SK-N-SH (cell line): ENCODE data around the gene TUBA1A. TPM values are rescaled to one million over a fixed set of nuclear protein-coding genes. Genes with fewer than 3 reads are reported as not detected.

Experiments
- CTCF ChIA-PET: fragments of 300-600, 350-600 bp; formaldehyde crosslinking; extraction: SDS; loops from one replicate; lab custom pipeline; 2021; lab: Yijun Ruan, JAX
- POLR2A ChIA-PET: fragments of 350-600 bp; sonication (Branson Sonifier 250); formaldehyde crosslinking; extraction: SDS; loops from one replicate; lab custom pipeline; 2020; ENCODE audit warnings: antibody characterized with exemption, inconsistent platforms; lab: Yijun Ruan, JAX
- DNase-seq: peaks from one replicate; pipeline ENCODE4 v3.0.0; 2012
- H2AFZ ChIP-seq: fragments of 200-600 bp; sonication (generic); 2 replicates; pipeline ENCODE4 v1.8.1; 2016; ENCODE audit warnings: antibody characterized with exemption, mild to moderate bottlenecking, low read depth
- H3F3A ChIP-seq: fragments of 200-600 bp; sonication (generic); replicated peaks from 2 replicates; pipeline ENCODE3; 2016; ENCODE audit warnings: antibody characterized with exemption, mild to moderate bottlenecking; ENCODE audit not compliant: insufficient read depth
- H3K27ac ChIP-seq, 2 experiments: fragments of 200-500 bp in 1 of 2; fragments of 200-600 bp in 1 of 2; sonication (Bioruptor generic) in 1 of 2; sonication (generic), shearing (Covaris generic) in 1 of 2; 2 replicates each; pipeline versions ENCODE4 v1.5.1 to v1.6.1; 2014 to 2016; ENCODE audit warnings: low read depth in 2 of 2, inconsistent platforms in 1 of 2, low read length in 1 of 2, mild to moderate bottlenecking in 1 of 2, mixed read lengths in 1 of 2
- H3K27me3 ChIP-seq: fragments of 200-600 bp; sonication (generic), shearing (Covaris generic); 2 replicates; pipeline ENCODE4 v1.6.1; 2016; ENCODE audit warnings: mixed run types; ENCODE audit not compliant: insufficient read depth
- H3K36me3 ChIP-seq, 2 experiments: fragments of 200-500 bp in 1 of 2; fragments of 200-600 bp in 1 of 2; sonication (Bioruptor generic) in 1 of 2; sonication (generic) in 1 of 2; replicated peaks in 1 of 2; 2 replicates each; pipeline versions ENCODE3 to v1.5.1; 2014 to 2016; ENCODE audit warnings: low read length in 1 of 2, mild to moderate bottlenecking in 1 of 2; ENCODE audit not compliant: insufficient read depth in 2 of 2, control insufficient read depth in 1 of 2
- H3K4me1 ChIP-seq, 2 experiments: fragments of 200-500 bp in 1 of 2; fragments of 200-600 bp in 1 of 2; sonication (Bioruptor generic) in 1 of 2; sonication (generic), shearing (Covaris generic) in 1 of 2; 2 replicates each; pipeline versions ENCODE4 v1.5.1 to v1.6.1; 2014 to 2016; ENCODE audit warnings: low read depth in 1 of 2, low read length in 1 of 2, mixed run types in 1 of 2; ENCODE audit not compliant: insufficient read depth in 2 of 2, control insufficient read depth in 1 of 2
- H3K4me2 ChIP-seq: fragments of 200-600 bp; sonication (generic), shearing (Covaris generic); 2 replicates; pipeline ENCODE4 v1.6.1; 2017; ENCODE audit warnings: mixed run types
- H3K4me3 ChIP-seq, 2 experiments: fragments of 200-500 bp in 1 of 2; fragments of 200-600 bp in 1 of 2; sonication (Bioruptor generic) in 1 of 2; sonication (generic), shearing (Covaris generic) in 1 of 2; 2 replicates each; pipeline versions ENCODE4 v1.5.1 to v1.8.1; 2014 to 2016; ENCODE audit warnings: low read depth in 2 of 2, inconsistent platforms in 1 of 2, low read length in 1 of 2, mild to moderate bottlenecking in 1 of 2, mixed read lengths in 1 of 2, moderate library complexity in 1 of 2
- H3K79me2 ChIP-seq: fragments of 200-600 bp; sonication (generic); 2 replicates; pipeline ENCODE4 v1.8.1; 2017; ENCODE audit warnings: mild to moderate bottlenecking; ENCODE audit not compliant: insufficient read depth
- H3K9ac ChIP-seq: fragments of 200-600 bp; sonication (generic); 2 replicates; pipeline ENCODE4 v1.6.1; 2017; ENCODE audit warnings: mixed run types
- H3K9me2 ChIP-seq: fragments of 200-600 bp; sonication (generic); 2 replicates; pipeline ENCODE4 v1.6.1; 2017; ENCODE audit warnings: mixed run types
- H3K9me3 ChIP-seq: fragments of 200-600 bp; sonication (generic); 2 replicates; pipeline ENCODE4 v1.6.1; 2017; ENCODE audit warnings: mixed run types, mild to moderate bottlenecking, moderate library complexity
- H4K20me1 ChIP-seq: fragments of 200-600 bp; sonication (generic); 2 replicates; pipeline ENCODE4 v1.6.1; 2017; ENCODE audit warnings: mild to moderate bottlenecking, mixed run types; ENCODE audit not compliant: insufficient read depth
- CTCF ChIP-seq: fragments of 200-600 bp; sonication (generic); IDR thresholded peaks from 2 replicates; pipeline ENCODE4 v1.6.1; 2017; ENCODE audit warnings: antibody characterized with exemption, mild to moderate bottlenecking, moderate library complexity
- EZH2phosphoT487 ChIP-seq: fragments of 200-600 bp; sonication (generic); IDR thresholded peaks from 2 replicates; pipeline ENCODE4 v1.6.1; 2017; ENCODE audit warnings: low read depth, mixed run types, mild to moderate bottlenecking, antibody characterized with exemption, moderate library complexity, borderline replicate concordance
- FOSL2 ChIP-seq: IDR thresholded peaks from 2 replicates; pipeline ENCODE4 v1.4.0; 2012; ENCODE audit warnings: low read depth, mild to moderate bottlenecking, moderate library complexity, borderline replicate concordance
- FOXJ3 ChIP-seq: sonication (generic); formaldehyde crosslinking; IDR thresholded peaks from 2 replicates; pipeline ENCODE4 v1.5.1; 2020; ENCODE audit warnings: mild to moderate bottlenecking, missing genetic modification reagents
- JUND ChIP-seq: IDR thresholded peaks from 2 replicates; pipeline ENCODE4 v1.4.0; 2012
- NFIC ChIP-seq: IDR thresholded peaks from 2 replicates; pipeline ENCODE4 v1.4.0; 2012; ENCODE audit warnings: borderline replicate concordance
- NRF1 ChIP-seq: IDR thresholded peaks from 2 replicates; pipeline ENCODE4 v1.6.1; 2012; ENCODE audit warnings: low read depth, mild to moderate bottlenecking, low read length
- RAD21 ChIP-seq: IDR thresholded peaks from 2 replicates; pipeline ENCODE4 v1.6.1; 2012; ENCODE audit warnings: mild to moderate bottlenecking, low read length
- RFX5 ChIP-seq: IDR thresholded peaks from 2 replicates; pipeline ENCODE4 v1.6.1; 2012; ENCODE audit warnings: mild to moderate bottlenecking, improper control_type of control experiment, low read length
- RXRA ChIP-seq: IDR thresholded peaks from 2 replicates; pipeline ENCODE4 v1.4.0; 2012; ENCODE audit warnings: low read depth, mild to moderate bottlenecking, borderline replicate concordance
- SIN3A ChIP-seq: IDR thresholded peaks from 2 replicates; pipeline ENCODE4 v1.6.1; 2012; ENCODE audit warnings: low read depth, mild to moderate bottlenecking, low read length, moderate library complexity, borderline replicate concordance
- SMC3 ChIP-seq: IDR thresholded peaks from 2 replicates; pipeline ENCODE4 v1.6.1; 2012; ENCODE audit warnings: low read depth, low read length, improper control_type of control experiment
- TAF1 ChIP-seq: IDR thresholded peaks from 2 replicates; pipeline ENCODE4 v1.6.1; 2012; ENCODE audit warnings: low read depth, mild to moderate bottlenecking, low read length, moderate library complexity, borderline replicate concordance
- TCF12 ChIP-seq: IDR thresholded peaks from 2 replicates; pipeline ENCODE4 v1.4.0; 2012
- WGBS: methylation state at CpG from one replicate; pipeline ENCODE4 v1.1.6; 2017; ENCODE audit warnings: low lambda C conversion rate; 5-methylcytosine and 5-hydroxymethylcytosine counted together
- polyA plus RNA-seq, 3 experiments: library from polyadenylated mRNA; depleted of rRNA; stranded (reverse); fragments of >200 nt; gene quantifications; 2 replicates each; pipeline ENCODE4 v1.2.3, GENCODE V29; 2012
- TF ChIP-seq, protein P1 (sequence below): fragments of 150-350 bp; IDR thresholded peaks from 2 replicates; pipeline ENCODE4 v1.6.1; 2017; ENCODE audit warnings: antibody characterized with exemption, low read length, low read depth, borderline replicate concordance
- TF ChIP-seq, protein P2 (sequence below): IDR thresholded peaks from 2 replicates; pipeline ENCODE4 v1.4.0; 2012; ENCODE audit warnings: low read depth, borderline replicate concordance
- TF ChIP-seq, protein P3 (sequence below): IDR thresholded peaks from 2 replicates; pipeline ENCODE4 v1.4.0; 2012; ENCODE audit warnings: low read depth, borderline replicate concordance

TUBA1A gene
- polyA plus RNA-seq, 1 of the 3 experiments (the other 2 are of a cell fraction): 1,427 TPM

- ChIA-PET POLR2A (interaction anchor here (1.9 kb wide), 1 partner anchor 100 kb away, joined by 5 read pairs; the partner anchor contains the start of gene TUBA1B), CTCF (interaction anchor here (0.7 to 7.0 kb wide), 10 partner anchors 14 to 165 kb away, joined by 3 to 79 read pairs (median 4); partner anchors contain the start of genes LMBR1L, TUBA1A and TUBA1B)
- Histone ChIP-seq H3K79me2 (peaks cover 10% of the 10 kb centered on the region; the same call in 1 of the 2 replicates), H3K27ac (no peak overlapping the region), H2AFZ (no peak overlapping the region), H3K4me1 (peaks cover 23 to 29% of the 10 kb centered on the region in 2 experiments), H3K27me3 (no peaks in the 10 kb centered on the region), H3K4me3 (no peak overlapping the region), H3K9me2 (no peaks in the 10 kb centered on the region), H3F3A (peaks cover 8% of the 10 kb centered on the region), H4K20me1 (no peaks in the 10 kb centered on the region), H3K9ac (no peak overlapping the region), H3K36me3 (no peaks in the 10 kb centered on the region), H3K9me3 (no peaks in the 10 kb centered on the region), H3K4me2 (no peak overlapping the region)
- WGBS: 88% methylated on average over 6 of the region's 6 CpGs
- TF ChIP-seq FOXJ3 (CRISPR knock-in tag) (no peak), NFIC (no peak), SIN3A (no peak), NRF1 (no peak), CTCF (no peak), FOSL2 (no peak), TAF1 (no peak), JUND (no peak)
- TF ChIP-seq, protein P1, sequence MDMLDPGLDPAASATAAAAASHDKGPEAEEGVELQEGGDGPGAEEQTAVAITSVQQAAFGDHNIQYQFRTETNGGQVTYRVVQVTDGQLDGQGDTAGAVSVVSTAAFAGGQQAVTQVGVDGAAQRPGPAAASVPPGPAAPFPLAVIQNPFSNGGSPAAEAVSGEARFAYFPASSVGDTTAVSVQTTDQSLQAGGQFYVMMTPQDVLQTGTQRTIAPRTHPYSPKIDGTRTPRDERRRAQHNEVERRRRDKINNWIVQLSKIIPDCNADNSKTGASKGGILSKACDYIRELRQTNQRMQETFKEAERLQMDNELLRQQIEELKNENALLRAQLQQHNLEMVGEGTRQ: no peak
- no peak for DNase-seq
Observed at GRCh38 chr12:49230176-49230804, 41.4 kb upstream of the TUBA1A start.

- Histone ChIP-seq H3K4me1 (peaks cover 18 to 29% of the 10 kb centered on the region in 2 experiments), H3K9ac (no peak overlapping the region), H2AFZ (no peak overlapping the region), H4K20me1 (no peaks in the 10 kb centered on the region), H3K27me3 (no peaks in the 10 kb centered on the region), H3K9me2 (no peaks in the 10 kb centered on the region), H3K4me2 (no peak overlapping the region), H3K9me3 (no peaks in the 10 kb centered on the region), H3K4me3 (no peak overlapping the region), H3K36me3 (no peaks in the 10 kb centered on the region), H3K27ac (no peak overlapping the region), H3F3A (peaks cover 1% of the 10 kb centered on the region), H3K79me2 (peaks cover 6% of the 10 kb centered on the region; the same call in 1 of the 2 replicates)
- WGBS: 89% methylated on average over 3 of the region's 3 CpGs
- POLR2A ChIA-PET: interaction anchor here (1.3 kb wide), 1 partner anchor 98 kb away, joined by 5 read pairs; the partner anchor contains the start of gene TUBA1B
- CTCF ChIA-PET: no interaction called here
- TF ChIP-seq NFIC: no peak
- TF ChIP-seq TCF12: no peak
- TF ChIP-seq, protein P2, sequence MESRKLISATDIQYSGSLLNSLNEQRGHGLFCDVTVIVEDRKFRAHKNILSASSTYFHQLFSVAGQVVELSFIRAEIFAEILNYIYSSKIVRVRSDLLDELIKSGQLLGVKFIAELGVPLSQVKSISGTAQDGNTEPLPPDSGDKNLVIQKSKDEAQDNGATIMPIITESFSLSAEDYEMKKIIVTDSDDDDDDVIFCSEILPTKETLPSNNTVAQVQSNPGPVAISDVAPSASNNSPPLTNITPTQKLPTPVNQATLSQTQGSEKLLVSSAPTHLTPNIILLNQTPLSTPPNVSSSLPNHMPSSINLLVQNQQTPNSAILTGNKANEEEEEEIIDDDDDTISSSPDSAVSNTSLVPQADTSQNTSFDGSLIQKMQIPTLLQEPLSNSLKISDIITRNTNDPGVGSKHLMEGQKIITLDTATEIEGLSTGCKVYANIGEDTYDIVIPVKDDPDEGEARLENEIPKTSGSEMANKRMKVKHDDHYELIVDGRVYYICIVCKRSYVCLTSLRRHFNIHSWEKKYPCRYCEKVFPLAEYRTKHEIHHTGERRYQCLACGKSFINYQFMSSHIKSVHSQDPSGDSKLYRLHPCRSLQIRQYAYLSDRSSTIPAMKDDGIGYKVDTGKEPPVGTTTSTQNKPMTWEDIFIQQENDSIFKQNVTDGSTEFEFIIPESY: no peak
- TF ChIP-seq FOSL2: no peak
- no peak for TF ChIP-seq RAD21
- TF ChIP-seq, protein P3, sequence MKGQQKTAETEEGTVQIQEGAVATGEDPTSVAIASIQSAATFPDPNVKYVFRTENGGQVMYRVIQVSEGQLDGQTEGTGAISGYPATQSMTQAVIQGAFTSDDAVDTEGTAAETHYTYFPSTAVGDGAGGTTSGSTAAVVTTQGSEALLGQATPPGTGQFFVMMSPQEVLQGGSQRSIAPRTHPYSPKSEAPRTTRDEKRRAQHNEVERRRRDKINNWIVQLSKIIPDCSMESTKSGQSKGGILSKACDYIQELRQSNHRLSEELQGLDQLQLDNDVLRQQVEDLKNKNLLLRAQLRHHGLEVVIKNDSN: no peak
- no peak for TF ChIP-seq RFX5
- no peak for TF ChIP-seq TAF1
- TF ChIP-seq EZH2phosphoT487: no peak
- no peak for TF ChIP-seq RXRA
- TF ChIP-seq SMC3: no peak
- TF ChIP-seq, protein P1: no peak
- DNase-seq: no peak
Observed at GRCh38 chr12:49228653-49229052, 39.8 kb upstream of the TUBA1A start.
